SW 1271 (cell line): ENCODE data around the gene TRAF3IP1.
"Not testable (repeated sequence)": the region's sequence is repeated elsewhere in the genome, so short reads cannot be mapped to it uniquely, and the experiment has no call there.

Experiments
- DNase-seq, 2 experiments: peaks; one replicate each; lab custom pipeline; 2025; lab: John Stamatoyannopoulos, UW

The TRAF3IP1 gene

GRCh38 chr2:238380785-238381184 is 60.5 kb downstream of the TRAF3IP1 start:
- DNase-seq = no peak

GRCh38 chr2:238381341-238382115 is 61.2 kb downstream of the TRAF3IP1 start:
- no peak for DNase-seq

- DNase-seq = no peak
Measured at GRCh38 chr2:238382381-238382781, 62.1 kb downstream of the TRAF3IP1 start.

GRCh38 chr2:238383135-238383534 is 62.8 kb downstream of the TRAF3IP1 start:
- no peak for DNase-seq

GRCh38 chr2:238383743-238384380 is 63.5 kb downstream of the TRAF3IP1 start:
- no peak for DNase-seq

- DNase-seq = no peak
Measured at GRCh38 chr2:238387332-238387731, 67.0 kb downstream of the TRAF3IP1 start.

GRCh38 chr2:238388794-238389193 is 68.5 kb downstream of the TRAF3IP1 start:
- DNase-seq = no peak

GRCh38 chr2:238389988-238390589 is 69.8 kb downstream of the TRAF3IP1 start:
- no peak for DNase-seq

GRCh38 chr2:238391042-238391689 is 70.8 kb downstream of the TRAF3IP1 start:
- DNase-seq = no peak

GRCh38 chr2:238396663-238397062 is 76.3 kb downstream of the TRAF3IP1 start:
- no peak for DNase-seq

- DNase-seq = no peak
Measured at GRCh38 chr2:238397356-238397755, 77.0 kb downstream of the TRAF3IP1 start.

- no peak for DNase-seq
Measured at GRCh38 chr2:238398577-238398976, 78.3 kb downstream of the TRAF3IP1 start.

GRCh38 chr2:238399094-238399493 is 78.8 kb downstream of the TRAF3IP1 start:
- no peak for DNase-seq

GRCh38 chr2:238401551-238401950 is 81.2 kb downstream of the TRAF3IP1 start:
- no peak for DNase-seq

GRCh38 chr2:238403632-238404405 is 83.5 kb downstream of the TRAF3IP1 start:
- no peak for DNase-seq

GRCh38 chr2:238404406-238405216 is 84.3 kb downstream of the TRAF3IP1 start:
- no peak for DNase-seq

- DNase-seq = not testable (repeated sequence)
Measured at GRCh38 chr2:238405217-238405555, 84.9 kb downstream of the TRAF3IP1 start.

- DNase-seq = no peak
Measured at GRCh38 chr2:238406221-238406997, 86.1 kb downstream of the TRAF3IP1 start.

GRCh38 chr2:238406998-238407285 is 86.6 kb downstream of the TRAF3IP1 start:
- no peak for DNase-seq

- no peak for DNase-seq
Measured at GRCh38 chr2:238407566-238407965, 87.2 kb downstream of the TRAF3IP1 start.
